Daoy (cell line): ENCODE data around the gene SPNS3. TPM values are rescaled to one million over a fixed set of nuclear protein-coding genes. Genes with fewer than 3 reads are reported as not detected.
A peak's percentile ranks its signal among the peaks of the same experiment; 100 is the strongest.

Experiments
- DNase-seq: peaks from one replicate; pipeline ENCODE4 v3.0.0-alpha.2; 2015; ENCODE audit warnings: low read depth
- total RNA-seq: library from RNA; depleted of rRNA; stranded (reverse); fragments of >200 nt; shearing (Covaris generic); gene quantifications from 2 replicates; pipeline ENCODE4 v1.2.3, GENCODE V29; 2014; rRNA removed

SPNS3 gene
- total RNA-seq, 1 experiment from 2014 or later = 0.11 TPM

GRCh38 chr17:4529533-4530152 lies 95.9 kb downstream of the SPNS3 start:
- DNase-seq = no peak

GRCh38 chr17:4530799-4531730 lies 97.3 kb downstream of the SPNS3 start:
- DNase-seq = peak; percentile 57

GRCh38 chr17:4531988-4532736 lies 98.4 kb downstream of the SPNS3 start:
- no peak for DNase-seq

- DNase-seq = no peak
Observed at GRCh38 chr17:4532860-4533522, 99.3 kb downstream of the SPNS3 start.

GRCh38 chr17:4533523-4534504 lies 100.1 kb downstream of the SPNS3 start:
- peak; percentile 62 for DNase-seq

- no peak for DNase-seq
Observed at GRCh38 chr17:4534515-4534914, 100.8 kb downstream of the SPNS3 start.

- DNase-seq = no peak
Observed at GRCh38 chr17:4534928-4535666, 101.4 kb downstream of the SPNS3 start.

GRCh38 chr17:4535667-4536258 lies 102.0 kb downstream of the SPNS3 start:
- no peak for DNase-seq

GRCh38 chr17:4536259-4536741 lies 102.6 kb downstream of the SPNS3 start:
- peak; percentile 72 for DNase-seq

- DNase-seq = peak; percentile 67
Observed at GRCh38 chr17:4536742-4537411, 103.1 kb downstream of the SPNS3 start.

Other genes starting within 250 kb of the SPNS3 start
- gene ANKFY1, start 170.0 kb upstream of the SPNS3 start, total RNA-seq = 27.1 and 30.7 TPM in 2 replicates
- 68.2 and 78.2 TPM in 2 replicates for gene UBE2G1, start 67.3 kb upstream of the SPNS3 start, total RNA-seq
- gene SPNS2, start 64.9 kb downstream of the SPNS3 start, total RNA-seq = not detected in 2 replicates
- 174 and 179 TPM in 2 replicates for gene MYBBP1A, start 121.4 kb downstream of the SPNS3 start, total RNA-seq
- gene GGT6, start 126.6 kb downstream of the SPNS3 start, total RNA-seq = not detected in 2 replicates
- not detected in 2 replicates for gene SMTNL2, start 150.6 kb downstream of the SPNS3 start, total RNA-seq
- not detected in 2 replicates for gene ALOX15, start 207.7 kb downstream of the SPNS3 start, total RNA-seq